ENCODE measurements around the gene ENTPD5. TPM values are rescaled to one million over a fixed set of nuclear protein-coding genes. Genes with fewer than 3 reads are reported as not detected.

ENTPD5 gene
- polyA plus RNA-seq, 1 donor from 2014 or later: 5.7 TPM

DNA sequence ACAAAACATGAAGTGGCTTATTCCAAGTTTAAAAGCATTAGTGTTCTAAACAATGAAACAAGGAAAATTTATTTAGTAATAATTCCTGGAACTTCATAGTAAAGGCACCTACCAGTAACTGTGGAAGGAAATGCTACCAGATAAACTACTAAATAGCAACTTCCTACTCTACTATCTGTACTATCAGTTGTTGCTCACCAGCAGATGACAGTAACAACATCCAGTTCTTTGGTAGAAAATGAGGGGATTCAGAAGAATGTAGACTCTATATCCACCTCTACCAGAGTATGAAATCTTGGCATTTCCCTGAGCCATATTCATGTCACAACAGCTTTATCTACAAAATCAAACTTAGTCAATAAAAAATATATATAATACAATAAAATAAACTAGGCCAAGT lies 3.1 kb downstream of the ENTPD5 start:
- Histone ChIP-seq H3K9me2 (ENCODE audit: insufficient read depth, low read length) (no peaks in the 10 kb centered on the region), H3K27me3 (ENCODE audit: insufficient read depth, low read depth, low read length) (no peaks in the 10 kb centered on the region), H2AFZ (ENCODE audit: low read depth, low read length) (no peak overlapping the region), H3K79me2 (replicated peaks; ENCODE audit: insufficient read depth, low read length) (no peaks in the 10 kb centered on the region), H3K27ac (ENCODE audit: low read length) (no peak overlapping the region), H3K9me3 (ENCODE audit: low read length) (no peaks in the 10 kb centered on the region), H3K4me3 (ENCODE audit: low read length) (no peak overlapping the region), H3K4me2 (ENCODE audit: low read length) (no peak overlapping the region), H3K9ac (ENCODE audit: low read length) (no peak overlapping the region), H3F3A (ENCODE audit: insufficient read depth, low read length, poor library complexity, severe bottlenecking) (no peaks in the 10 kb centered on the region), H3K36me3 (ENCODE audit: insufficient read depth, low read length) (no peaks in the 10 kb centered on the region), H4K20me1 (ENCODE audit: insufficient read depth) (no peaks in the 10 kb centered on the region)
- TF ChIP-seq EZH2 (IDR thresholded peaks at IDR 0.05; ENCODE audit: borderline replicate concordance, insufficient read depth, low read length, poor library complexity, severe bottlenecking) (no peak), SMC3 (conservative IDR thresholded peaks at IDR 0.05; ENCODE audit: poor library complexity) (no peak)
- TF ChIP-seq, protein P1, sequence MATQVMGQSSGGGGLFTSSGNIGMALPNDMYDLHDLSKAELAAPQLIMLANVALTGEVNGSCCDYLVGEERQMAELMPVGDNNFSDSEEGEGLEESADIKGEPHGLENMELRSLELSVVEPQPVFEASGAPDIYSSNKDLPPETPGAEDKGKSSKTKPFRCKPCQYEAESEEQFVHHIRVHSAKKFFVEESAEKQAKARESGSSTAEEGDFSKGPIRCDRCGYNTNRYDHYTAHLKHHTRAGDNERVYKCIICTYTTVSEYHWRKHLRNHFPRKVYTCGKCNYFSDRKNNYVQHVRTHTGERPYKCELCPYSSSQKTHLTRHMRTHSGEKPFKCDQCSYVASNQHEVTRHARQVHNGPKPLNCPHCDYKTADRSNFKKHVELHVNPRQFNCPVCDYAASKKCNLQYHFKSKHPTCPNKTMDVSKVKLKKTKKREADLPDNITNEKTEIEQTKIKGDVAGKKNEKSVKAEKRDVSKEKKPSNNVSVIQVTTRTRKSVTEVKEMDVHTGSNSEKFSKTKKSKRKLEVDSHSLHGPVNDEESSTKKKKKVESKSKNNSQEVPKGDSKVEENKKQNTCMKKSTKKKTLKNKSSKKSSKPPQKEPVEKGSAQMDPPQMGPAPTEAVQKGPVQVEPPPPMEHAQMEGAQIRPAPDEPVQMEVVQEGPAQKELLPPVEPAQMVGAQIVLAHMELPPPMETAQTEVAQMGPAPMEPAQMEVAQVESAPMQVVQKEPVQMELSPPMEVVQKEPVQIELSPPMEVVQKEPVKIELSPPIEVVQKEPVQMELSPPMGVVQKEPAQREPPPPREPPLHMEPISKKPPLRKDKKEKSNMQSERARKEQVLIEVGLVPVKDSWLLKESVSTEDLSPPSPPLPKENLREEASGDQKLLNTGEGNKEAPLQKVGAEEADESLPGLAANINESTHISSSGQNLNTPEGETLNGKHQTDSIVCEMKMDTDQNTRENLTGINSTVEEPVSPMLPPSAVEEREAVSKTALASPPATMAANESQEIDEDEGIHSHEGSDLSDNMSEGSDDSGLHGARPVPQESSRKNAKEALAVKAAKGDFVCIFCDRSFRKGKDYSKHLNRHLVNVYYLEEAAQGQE (IDR thresholded peaks at IDR 0.05; ENCODE audit: borderline replicate concordance): no peak
- TF ChIP-seq, protein P2, sequence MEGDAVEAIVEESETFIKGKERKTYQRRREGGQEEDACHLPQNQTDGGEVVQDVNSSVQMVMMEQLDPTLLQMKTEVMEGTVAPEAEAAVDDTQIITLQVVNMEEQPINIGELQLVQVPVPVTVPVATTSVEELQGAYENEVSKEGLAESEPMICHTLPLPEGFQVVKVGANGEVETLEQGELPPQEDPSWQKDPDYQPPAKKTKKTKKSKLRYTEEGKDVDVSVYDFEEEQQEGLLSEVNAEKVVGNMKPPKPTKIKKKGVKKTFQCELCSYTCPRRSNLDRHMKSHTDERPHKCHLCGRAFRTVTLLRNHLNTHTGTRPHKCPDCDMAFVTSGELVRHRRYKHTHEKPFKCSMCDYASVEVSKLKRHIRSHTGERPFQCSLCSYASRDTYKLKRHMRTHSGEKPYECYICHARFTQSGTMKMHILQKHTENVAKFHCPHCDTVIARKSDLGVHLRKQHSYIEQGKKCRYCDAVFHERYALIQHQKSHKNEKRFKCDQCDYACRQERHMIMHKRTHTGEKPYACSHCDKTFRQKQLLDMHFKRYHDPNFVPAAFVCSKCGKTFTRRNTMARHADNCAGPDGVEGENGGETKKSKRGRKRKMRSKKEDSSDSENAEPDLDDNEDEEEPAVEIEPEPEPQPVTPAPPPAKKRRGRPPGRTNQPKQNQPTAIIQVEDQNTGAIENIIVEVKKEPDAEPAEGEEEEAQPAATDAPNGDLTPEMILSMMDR (IDR thresholded peaks at IDR 0.05; ENCODE audit: poor library complexity, severe bottlenecking): no peak

DNA sequence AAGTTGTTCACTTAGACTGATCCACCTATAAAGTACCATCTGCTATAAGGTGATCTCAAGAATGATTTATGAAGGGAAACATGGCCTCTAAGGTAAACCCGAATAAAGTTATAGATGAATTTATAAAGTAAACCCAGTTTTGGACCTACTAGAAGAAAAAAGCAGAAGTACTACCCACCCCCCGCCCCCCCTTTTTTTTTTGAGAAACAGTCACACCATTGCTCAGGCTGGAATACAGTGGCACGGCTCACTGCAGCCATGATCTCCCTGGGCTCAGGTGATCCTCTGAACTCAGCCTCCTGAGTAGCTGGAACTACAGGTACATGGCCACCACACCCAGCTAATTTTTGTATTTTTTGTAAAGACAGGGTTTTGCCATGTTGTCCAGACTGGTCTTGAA lies 3.9 kb downstream of the ENTPD5 start:
- H3K27me3 ChIP-seq (ENCODE audit: insufficient read depth, low read depth, low read length): no peaks in the 10 kb centered on the region
- no peak overlapping the region for H3K9ac ChIP-seq (ENCODE audit: low read length)
- no peaks in the 10 kb centered on the region for H3K9me3 ChIP-seq (ENCODE audit: low read length)
- no peaks in the 10 kb centered on the region for H3K36me3 ChIP-seq (ENCODE audit: insufficient read depth, low read length)
- H3F3A ChIP-seq (ENCODE audit: insufficient read depth, low read length, poor library complexity, severe bottlenecking): no peaks in the 10 kb centered on the region
- no peak overlapping the region for H3K4me3 ChIP-seq (ENCODE audit: low read length)
- H3K4me2 ChIP-seq (ENCODE audit: low read length): no peak overlapping the region
- no peaks in the 10 kb centered on the region for H3K9me2 ChIP-seq (ENCODE audit: insufficient read depth, low read length)
- H3K27ac ChIP-seq (ENCODE audit: low read length): no peak overlapping the region
- H3K79me2 ChIP-seq (replicated peaks; ENCODE audit: insufficient read depth, low read length): no peaks in the 10 kb centered on the region
- no peak overlapping the region for H2AFZ ChIP-seq (ENCODE audit: low read depth, low read length)
- H4K20me1 ChIP-seq (ENCODE audit: insufficient read depth): no peaks in the 10 kb centered on the region
- TF ChIP-seq EZH2 (IDR thresholded peaks at IDR 0.05; ENCODE audit: borderline replicate concordance, insufficient read depth, low read length, poor library complexity, severe bottlenecking) (no peak), MXI1 (conservative IDR thresholded peaks at IDR 0.05; ENCODE audit: poor library complexity, severe bottlenecking) (no peak), TAF1 (IDR thresholded peaks at IDR 0.05; ENCODE audit: low read depth) (no peak), SMC3 (conservative IDR thresholded peaks at IDR 0.05; ENCODE audit: poor library complexity) (no peak)

DNA sequence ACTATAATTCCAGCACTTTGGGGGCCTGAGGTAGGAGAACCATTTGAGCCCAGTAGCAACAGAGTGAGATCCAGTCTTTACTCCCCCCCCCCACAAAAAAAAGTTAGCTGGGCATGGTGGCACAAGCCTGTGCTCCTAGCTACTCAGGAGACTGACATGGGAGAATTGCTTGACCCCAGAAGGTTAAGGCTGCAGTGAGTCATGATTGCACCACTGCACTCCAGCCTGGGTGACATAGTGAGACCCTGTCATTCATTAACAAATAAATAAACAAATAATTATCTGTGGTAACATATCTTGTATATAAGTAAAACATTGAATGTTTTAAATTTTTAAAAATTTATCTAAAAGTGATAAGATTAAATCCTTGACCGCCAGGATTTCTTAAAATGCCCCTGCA lies 4.8 kb downstream of the ENTPD5 start:
- H2AFZ ChIP-seq (ENCODE audit: low read depth, low read length): no peak overlapping the region
- no peaks in the 10 kb centered on the region for H3K27me3 ChIP-seq (ENCODE audit: insufficient read depth, low read depth, low read length)
- no peaks in the 10 kb centered on the region for H3K36me3 ChIP-seq (ENCODE audit: insufficient read depth, low read length)
- H3K4me2 ChIP-seq (ENCODE audit: low read length): no peak overlapping the region
- no peak overlapping the region for H3K9ac ChIP-seq (ENCODE audit: low read length)
- TF ChIP-seq, protein P1 (IDR thresholded peaks at IDR 0.05; ENCODE audit: borderline replicate concordance): no peak
- TF ChIP-seq POLR2AphosphoS5 (IDR thresholded peaks at IDR 0.05) (no peak), SMC3 (conservative IDR thresholded peaks at IDR 0.05; ENCODE audit: poor library complexity) (no peak), RAD21 (conservative IDR thresholded peaks at IDR 0.05) (no peak), EP300 (conservative IDR thresholded peaks at IDR 0.05; ENCODE audit: poor library complexity, severe bottlenecking) (no peak), MXI1 (conservative IDR thresholded peaks at IDR 0.05; ENCODE audit: poor library complexity, severe bottlenecking) (no peak), EZH2 (IDR thresholded peaks at IDR 0.05; ENCODE audit: borderline replicate concordance, insufficient read depth, low read length, poor library complexity, severe bottlenecking) (no peak), TAF1 (IDR thresholded peaks at IDR 0.05; ENCODE audit: low read depth) (no peak)
- TF ChIP-seq, protein P2 (IDR thresholded peaks at IDR 0.05; ENCODE audit: poor library complexity, severe bottlenecking): no peak
- no peak overlapping the region for H3K4me3 ChIP-seq (ENCODE audit: low read length)
- no peaks in the 10 kb centered on the region for H3K9me3 ChIP-seq (ENCODE audit: low read length)
- H3K79me2 ChIP-seq (replicated peaks; ENCODE audit: insufficient read depth, low read length): no peaks in the 10 kb centered on the region
- H3K27ac ChIP-seq (ENCODE audit: low read length): no peak overlapping the region
- H3K9me2 ChIP-seq (ENCODE audit: insufficient read depth, low read length): no peaks in the 10 kb centered on the region
- no peaks in the 10 kb centered on the region for H3F3A ChIP-seq (ENCODE audit: insufficient read depth, low read length, poor library complexity, severe bottlenecking)
- H4K20me1 ChIP-seq (ENCODE audit: insufficient read depth): no peaks in the 10 kb centered on the region
